WI38 (cell line): ENCODE results near the gene HSBP1.

Source experiments
- H3K4me3 ChIP-seq: 2 replicates; pipeline ENCODE4 v1.5.1; 2011; ENCODE audit warnings: low read depth, mild to moderate bottlenecking, control low read depth, low read length
- TF ChIP-seq, protein P1 (sequence below): IDR thresholded peaks from 2 replicates; pipeline ENCODE4 v1.5.1; 2012; ENCODE audit warnings: low read depth, mild to moderate bottlenecking, control low read depth, low read length

Gene HSBP1

DNA sequence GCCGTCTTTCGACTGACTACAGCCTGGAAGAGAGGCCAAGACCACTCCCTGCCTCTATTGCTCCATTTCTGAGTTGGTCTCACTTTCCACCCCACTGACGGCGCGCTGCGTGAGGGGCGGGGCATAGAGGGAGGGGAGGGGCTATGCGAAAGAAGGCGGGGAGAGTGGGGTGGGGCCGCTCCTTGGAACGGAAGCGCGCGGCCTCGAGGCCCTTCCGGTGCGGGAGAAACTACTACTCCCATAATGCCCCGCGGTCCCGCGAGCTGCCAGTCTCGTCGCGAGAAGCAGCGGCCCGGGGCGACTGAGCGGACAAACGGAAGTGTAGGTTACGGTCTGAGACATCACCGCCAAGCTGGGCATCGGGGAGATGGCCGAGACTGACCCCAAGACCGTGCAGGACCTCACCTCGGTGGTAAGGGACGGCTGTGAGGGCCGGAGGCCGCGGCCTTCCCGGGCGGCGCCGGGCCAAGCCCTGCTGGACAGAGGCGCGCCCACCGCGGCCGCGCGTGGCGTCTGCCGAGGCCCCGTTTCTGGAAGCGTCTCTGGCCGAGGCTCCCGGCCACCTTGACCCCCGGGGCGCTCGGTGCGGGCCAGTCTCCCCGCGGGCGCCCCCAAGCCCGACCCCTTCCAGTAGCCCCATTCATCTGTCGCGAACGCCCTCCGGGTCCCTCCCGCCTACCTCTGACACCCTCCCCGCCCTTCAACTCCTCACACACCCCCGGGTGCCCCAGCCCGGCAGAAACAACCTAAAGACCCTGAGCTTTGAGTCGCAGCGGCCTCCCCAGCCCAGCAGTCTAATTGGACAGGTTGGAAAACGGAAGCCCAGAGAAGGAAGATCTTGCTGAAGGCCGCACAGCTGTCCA lies at the start of gene HSBP1:
TSS of gene HSBP1 (plus strand) at position 269 of the 863 bp plus-strand sequence. CDS start at position 368, 99 bp downstream.
- peak within 1 kb of the TSS; percentile 91 for H3K4me3 ChIP-seq
- TF ChIP-seq, protein P1, sequence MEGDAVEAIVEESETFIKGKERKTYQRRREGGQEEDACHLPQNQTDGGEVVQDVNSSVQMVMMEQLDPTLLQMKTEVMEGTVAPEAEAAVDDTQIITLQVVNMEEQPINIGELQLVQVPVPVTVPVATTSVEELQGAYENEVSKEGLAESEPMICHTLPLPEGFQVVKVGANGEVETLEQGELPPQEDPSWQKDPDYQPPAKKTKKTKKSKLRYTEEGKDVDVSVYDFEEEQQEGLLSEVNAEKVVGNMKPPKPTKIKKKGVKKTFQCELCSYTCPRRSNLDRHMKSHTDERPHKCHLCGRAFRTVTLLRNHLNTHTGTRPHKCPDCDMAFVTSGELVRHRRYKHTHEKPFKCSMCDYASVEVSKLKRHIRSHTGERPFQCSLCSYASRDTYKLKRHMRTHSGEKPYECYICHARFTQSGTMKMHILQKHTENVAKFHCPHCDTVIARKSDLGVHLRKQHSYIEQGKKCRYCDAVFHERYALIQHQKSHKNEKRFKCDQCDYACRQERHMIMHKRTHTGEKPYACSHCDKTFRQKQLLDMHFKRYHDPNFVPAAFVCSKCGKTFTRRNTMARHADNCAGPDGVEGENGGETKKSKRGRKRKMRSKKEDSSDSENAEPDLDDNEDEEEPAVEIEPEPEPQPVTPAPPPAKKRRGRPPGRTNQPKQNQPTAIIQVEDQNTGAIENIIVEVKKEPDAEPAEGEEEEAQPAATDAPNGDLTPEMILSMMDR, result no peak

DNA sequence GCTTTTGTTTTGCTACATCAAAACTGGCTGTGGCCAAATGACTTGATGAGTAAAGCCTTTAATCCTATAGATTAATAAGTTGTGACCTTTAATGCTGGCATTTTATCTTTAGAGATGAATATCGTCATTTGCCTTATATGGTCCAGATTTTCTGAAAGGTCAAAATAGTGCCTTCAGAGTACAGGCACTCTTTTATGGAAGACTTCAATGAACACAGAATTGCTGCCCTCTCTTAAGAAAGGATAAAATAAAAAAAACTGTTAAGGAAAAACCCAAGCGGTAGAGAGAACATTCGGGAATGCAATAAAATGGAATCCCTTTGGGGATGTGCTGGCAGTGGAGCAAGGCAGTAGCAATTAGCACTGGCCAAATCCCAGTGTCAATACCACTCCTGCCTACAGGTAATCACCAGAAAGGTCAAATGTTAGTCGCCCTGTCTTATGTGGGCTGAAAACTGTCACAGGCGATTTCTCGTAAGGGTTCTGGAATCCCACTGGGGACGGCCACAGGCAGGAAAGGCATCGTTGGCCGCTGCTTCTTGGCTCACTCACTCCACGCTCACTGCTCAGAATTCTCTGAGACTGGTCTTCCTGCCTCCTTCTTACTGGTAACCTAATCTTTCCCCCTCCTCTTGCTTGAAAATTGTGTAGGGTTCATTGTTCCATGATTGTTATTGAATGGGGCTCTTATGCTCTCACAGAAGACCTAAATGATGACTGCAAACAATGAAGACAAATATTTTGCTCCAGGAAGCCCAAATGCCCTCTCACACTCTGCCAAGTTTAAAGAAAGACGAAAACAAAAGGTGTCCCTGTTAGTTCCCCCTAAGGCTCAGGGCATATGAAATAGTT lies 45.4 kb upstream of the HSBP1 start:
- TF ChIP-seq, protein P1, result no peak
- H3K4me3 ChIP-seq, result no peak overlapping the region

DNA sequence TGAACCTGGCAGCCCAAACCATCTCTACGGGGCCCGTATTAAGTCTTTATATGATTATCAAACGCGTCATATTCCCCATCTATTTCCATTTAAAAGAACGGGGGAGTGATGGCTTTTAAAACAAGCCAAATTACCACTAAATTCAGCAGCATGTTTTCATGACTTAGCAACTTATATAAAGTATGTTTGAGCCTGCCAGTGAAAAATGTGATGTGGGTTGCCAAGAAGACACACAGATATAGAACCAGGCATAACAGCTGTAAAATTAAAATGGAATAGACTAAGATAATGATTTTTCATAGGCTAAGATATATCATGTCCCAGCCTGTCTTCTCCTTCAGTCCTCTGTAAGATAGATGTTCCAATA lies 44.8 kb upstream of the HSBP1 start:
- TF ChIP-seq, protein P1, result no peak
- H3K4me3 ChIP-seq, result no peak overlapping the region

DNA sequence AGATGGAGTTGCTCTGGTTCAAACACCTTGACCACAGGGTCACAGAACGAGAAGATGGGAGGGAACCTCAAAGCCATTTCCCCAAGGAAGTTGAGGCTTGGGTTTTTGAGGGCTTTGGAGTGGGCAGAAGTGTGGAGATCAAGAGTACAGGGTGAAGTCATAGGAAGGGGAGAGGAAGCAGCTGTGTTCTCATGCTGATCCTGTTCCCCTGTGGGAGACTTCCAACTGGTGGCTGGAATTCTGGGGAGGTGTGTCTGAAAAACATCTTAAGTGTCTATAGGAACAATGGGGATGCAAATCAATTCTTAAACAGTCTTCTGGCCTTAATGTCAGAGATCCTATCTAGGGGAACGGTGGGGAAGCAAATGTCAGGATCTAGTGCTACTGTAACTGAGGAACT lies 38.8 kb upstream of the HSBP1 start:
- H3K4me3 ChIP-seq, result no peak overlapping the region
- TF ChIP-seq, protein P1, result no peak

DNA sequence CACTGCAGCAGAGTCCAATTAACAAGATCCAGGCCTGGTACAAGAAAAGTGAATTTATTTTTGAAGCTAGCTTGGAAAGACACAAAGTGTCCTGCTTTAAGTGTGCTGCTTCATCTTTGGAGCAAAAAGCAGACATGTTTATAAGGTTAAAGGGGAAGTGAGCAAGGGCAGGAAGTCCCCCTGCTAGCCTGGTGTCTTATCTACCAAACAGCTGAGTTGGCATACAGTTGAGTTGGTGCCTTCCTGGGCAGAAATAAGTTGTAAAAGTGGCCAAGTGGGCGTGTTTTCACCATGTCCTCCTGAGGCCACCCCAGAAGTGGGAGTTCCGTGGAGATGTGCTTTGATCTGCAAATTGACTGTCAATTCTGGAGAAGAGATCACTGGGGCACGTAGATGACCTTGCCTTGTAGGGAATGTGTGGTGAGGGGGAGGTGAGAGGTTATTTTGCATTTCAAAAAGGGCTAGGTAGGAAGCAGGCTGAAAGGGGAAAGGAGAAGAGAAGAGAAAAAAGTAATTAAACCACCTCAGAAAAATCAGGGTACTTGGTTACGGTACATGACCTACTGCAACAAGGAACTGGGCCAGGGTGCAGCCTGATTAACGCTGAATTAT lies 38.3 kb upstream of the HSBP1 start:
- no peak overlapping the region for H3K4me3 ChIP-seq
- TF ChIP-seq, protein P1, result no peak

DNA sequence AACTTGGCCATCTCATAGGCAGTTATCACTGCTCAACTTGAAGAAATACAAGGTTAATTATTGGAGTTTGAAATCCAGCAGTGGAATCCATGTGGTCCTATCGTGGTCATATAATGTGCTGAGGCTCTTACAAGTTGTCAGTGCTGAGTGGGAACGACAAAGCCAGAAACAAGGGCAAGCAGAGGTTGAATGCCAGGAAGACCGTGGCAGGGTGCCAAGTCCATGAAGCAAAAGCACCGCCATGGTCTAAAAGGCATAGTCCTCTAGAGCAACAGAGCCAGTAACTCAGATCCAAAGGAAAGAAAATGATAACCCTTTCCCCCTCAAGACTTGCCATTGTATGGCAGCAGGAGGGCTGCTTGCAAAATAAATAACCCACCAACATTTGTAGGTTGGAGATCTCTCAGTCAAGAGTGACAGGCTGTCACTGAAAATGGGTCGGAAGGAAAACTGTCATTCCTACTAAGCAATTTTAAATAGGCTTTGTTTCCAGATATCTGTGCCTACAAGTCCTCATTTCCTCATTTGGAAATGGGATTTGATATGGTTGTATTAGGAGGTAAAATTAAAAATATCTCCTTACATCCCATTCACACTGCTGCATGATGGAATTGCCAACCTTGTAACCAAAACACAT lies 36.4 kb upstream of the HSBP1 start:
- H3K4me3 ChIP-seq, result no peak overlapping the region
- TF ChIP-seq, protein P1, result no peak
